ENCODE results near the gene SLAMF6.
"Not testable (repeated sequence)": the region's sequence is repeated elsewhere in the genome, so short reads cannot be mapped to it uniquely, and the experiment has no call there.

SLAMF6 gene
- 1.4 to 49.1 (median 18.6) reads per million in 17 experiments for total RNA-seq

- DNase-seq = peak; percentile 30 to 74 (median 48)
These were observed at the start of gene SLAMF6 for GRCh38 chr1:160522622-160523345. Gene SLAMF6 (minus strand): TSS chr1:160523255. CDS start chr1:160523192, 63 bp downstream.

- peak; percentile 68 to 89 (median 78) for DNase-seq
These were observed 47.8 kb upstream of the SLAMF6 start for GRCh38 chr1:160570840-160571239.

- peak; percentile 34 to 71 (median 58) for DNase-seq
These were observed 46.8 kb upstream of the SLAMF6 start for GRCh38 chr1:160569806-160570205.

GRCh38 chr1:160567858-160568682 is 45.0 kb upstream of the SLAMF6 start:
- DNase-seq = peak; percentile 58 to 80 (median 77)

- no peak for DNase-seq
These were observed 44.3 kb upstream of the SLAMF6 start for GRCh38 chr1:160567341-160567740.

- DNase-seq = peak in 2 of 4 experiments; percentile 29 to 58
These were observed 42.5 kb upstream of the SLAMF6 start for GRCh38 chr1:160565564-160565963.

- not testable (repeated sequence) for DNase-seq
These were observed 40.2 kb upstream of the SLAMF6 start for GRCh38 chr1:160563230-160563629.

GRCh38 chr1:160562745-160563144 is 39.7 kb upstream of the SLAMF6 start:
- DNase-seq = not testable (repeated sequence)

- no peak for DNase-seq
These were observed 37.8 kb upstream of the SLAMF6 start for GRCh38 chr1:160560806-160561205.

- no peak for DNase-seq
These were observed 37.1 kb upstream of the SLAMF6 start for GRCh38 chr1:160560045-160560705.

GRCh38 chr1:160559437-160559836 is 36.4 kb upstream of the SLAMF6 start:
- not testable (repeated sequence) for DNase-seq

- DNase-seq = no peak
These were observed 35.8 kb upstream of the SLAMF6 start for GRCh38 chr1:160558660-160559380.

GRCh38 chr1:160553778-160554177 is 30.7 kb upstream of the SLAMF6 start:
- DNase-seq = no peak

- no peak for DNase-seq
These were observed 29.4 kb upstream of the SLAMF6 start for GRCh38 chr1:160552425-160552824.

- no peak for DNase-seq
These were observed 27.5 kb upstream of the SLAMF6 start for GRCh38 chr1:160550572-160551034.

GRCh38 chr1:160549665-160550006 is 26.6 kb upstream of the SLAMF6 start:
- DNase-seq = no peak

- DNase-seq = peak in 1 of 4 experiments; percentile 49
These were observed 26.1 kb upstream of the SLAMF6 start for GRCh38 chr1:160548960-160549664.

- peak in 1 of 4 experiments; percentile 36 for DNase-seq
These were observed 25.1 kb upstream of the SLAMF6 start for GRCh38 chr1:160548183-160548582.

GRCh38 chr1:160547422-160547821 is 24.4 kb upstream of the SLAMF6 start:
- DNase-seq = peak in 1 of 4 experiments; percentile 30

- DNase-seq = peak; percentile 89 to 97 (median 94)
These were observed 23.9 kb upstream of the SLAMF6 start for GRCh38 chr1:160546942-160547341.

GRCh38 chr1:160544647-160545046 is 21.6 kb upstream of the SLAMF6 start:
- DNase-seq = peak in 3 of 4 experiments; percentile 43 to 55 (median 44)

All from suppressor macrophage (primary cell).